ENCODE measurements around the gene SLC5A4.
A peak's percentile ranks its signal among the peaks of the same experiment; 100 is the strongest.

SLC5A4 gene

DNA sequence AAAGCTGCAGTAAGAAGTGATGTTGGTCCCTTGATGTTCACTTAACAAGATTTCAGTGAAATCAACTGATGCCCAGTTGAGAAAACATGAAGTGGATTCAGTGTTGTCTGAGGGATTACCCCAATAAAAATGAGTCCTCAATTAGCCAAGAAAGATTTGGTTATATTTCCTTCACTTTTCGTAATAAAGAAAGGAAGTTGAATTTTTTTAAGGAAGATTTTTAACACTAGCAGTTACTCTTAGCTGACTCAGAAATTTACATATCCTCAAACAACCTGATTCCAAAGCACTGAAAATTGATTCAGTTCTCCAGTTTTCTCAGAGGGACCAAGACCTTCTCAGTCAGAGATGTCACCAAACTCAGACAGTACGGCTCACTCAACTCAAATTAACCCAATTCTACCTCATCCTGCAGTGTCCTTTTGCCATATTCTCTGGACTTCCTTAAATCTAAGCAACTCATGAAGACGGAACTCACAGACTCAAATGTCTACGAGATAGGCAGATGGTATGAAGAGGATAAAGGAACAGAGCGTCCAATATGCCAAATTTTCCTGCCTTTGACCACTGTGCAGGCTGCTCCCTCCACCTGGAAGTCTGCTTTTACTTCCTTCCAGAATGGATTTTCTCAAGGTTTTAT is 22.8 kb downstream of the SLC5A4 start:
- DNase-seq (ENCODE audit: low read depth, low spot score), result no peak

DNA sequence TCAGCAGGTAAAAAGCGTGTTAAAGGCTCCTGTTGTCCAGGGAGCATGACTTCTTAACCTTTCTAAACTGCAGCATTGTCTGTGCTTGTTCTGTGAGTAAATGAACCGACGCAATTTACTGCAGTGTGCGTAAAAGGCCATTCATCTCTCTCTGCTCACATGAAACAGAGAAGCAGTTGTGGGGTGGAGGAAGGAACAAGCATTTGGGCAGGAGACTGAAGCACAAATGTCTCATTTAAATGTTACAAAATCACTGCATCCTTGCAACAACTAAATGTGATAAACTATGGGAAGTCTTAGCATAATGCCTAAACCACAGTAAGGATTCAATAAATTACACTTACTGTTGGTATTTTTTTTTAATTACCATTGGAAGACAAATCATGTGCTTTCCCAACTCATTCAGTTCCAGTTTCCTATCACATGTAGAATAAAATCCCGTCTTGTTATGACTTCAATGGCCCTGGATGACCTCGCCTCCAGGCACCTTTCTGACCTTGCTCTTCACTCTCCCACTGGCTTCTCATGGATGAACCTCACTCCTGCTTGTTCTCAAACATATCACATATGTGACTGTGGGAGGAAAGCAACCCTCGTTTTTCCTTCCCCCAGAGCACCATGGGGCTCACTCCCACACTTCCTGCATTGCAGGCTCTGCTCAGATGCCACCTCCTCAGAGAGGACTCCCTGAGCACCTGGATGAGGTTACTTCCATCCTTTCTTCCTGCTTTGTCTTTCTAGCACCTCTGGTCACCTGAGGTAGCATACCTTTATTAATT is 28.6 kb downstream of the SLC5A4 start:
- no peak for DNase-seq (ENCODE audit: low read depth, low spot score)

DNA sequence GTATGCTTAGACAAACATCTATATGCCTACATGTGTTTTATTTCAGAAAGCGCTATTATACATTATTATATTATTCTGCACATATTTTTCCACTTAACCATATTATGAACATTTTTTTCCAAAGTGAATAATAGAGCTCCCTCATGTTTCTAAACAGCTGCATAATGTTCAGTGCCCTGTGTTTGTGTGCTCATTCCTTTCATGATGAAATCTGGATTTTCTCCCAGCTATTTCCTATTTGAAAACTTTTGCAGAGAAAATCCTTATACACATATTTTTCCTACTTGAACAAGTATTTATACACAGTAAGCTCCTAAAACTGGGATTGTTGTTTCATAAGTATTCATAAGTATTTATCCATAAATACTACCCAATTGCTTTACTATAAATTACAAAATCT is 32.2 kb downstream of the SLC5A4 start:
- no peak for DNase-seq (ENCODE audit: low read depth, low spot score)

GRCh38 chr22:32219026-32219425 is 36.1 kb downstream of the SLC5A4 start:
- DNase-seq (ENCODE audit: low read depth, low spot score), result no peak

DNA sequence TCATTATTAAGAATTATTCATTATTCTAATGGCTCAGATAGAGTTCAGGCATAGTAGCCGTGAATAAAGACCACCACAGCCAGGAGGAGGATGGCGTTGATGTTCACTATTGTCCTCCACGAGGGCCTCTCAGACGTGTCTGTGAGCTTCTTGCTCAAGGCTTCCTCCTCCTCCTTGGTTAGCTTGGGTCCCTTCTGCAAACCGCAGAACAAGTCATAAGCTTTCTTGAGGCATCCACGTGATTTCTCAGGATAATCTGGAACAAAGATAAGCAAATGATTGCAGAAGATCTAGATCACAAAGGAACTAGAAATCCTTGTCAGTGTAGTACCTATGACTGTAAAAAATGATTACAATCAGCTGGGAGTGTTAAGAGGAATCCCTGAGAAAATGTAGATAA is 36.7 kb downstream of the SLC5A4 start:
- no peak for DNase-seq (ENCODE audit: low read depth, low spot score)

- DNase-seq (ENCODE audit: low read depth, low spot score), result no peak
Measured at GRCh38 chr22:32217465-32217864, 37.7 kb downstream of the SLC5A4 start.

DNA sequence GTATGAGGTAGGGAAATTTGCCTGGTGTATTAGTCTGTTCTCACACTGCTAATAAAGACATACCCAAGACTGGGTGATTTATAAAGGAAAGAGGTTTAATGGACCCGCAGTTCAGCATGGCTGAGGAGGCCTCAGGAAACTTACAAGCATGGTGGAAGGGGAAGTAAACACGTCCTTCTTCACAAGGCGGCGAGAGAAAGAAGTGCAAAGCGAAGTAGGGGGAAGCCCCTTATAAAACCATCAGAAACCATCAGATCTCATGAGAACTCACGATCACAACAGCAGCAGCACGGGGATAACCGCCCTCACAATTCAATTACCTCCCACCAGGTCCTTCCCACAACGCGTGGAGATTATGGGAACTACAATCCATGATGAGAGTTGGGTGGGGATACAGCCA is 38.2 kb downstream of the SLC5A4 start:
- no peak for DNase-seq (ENCODE audit: low read depth, low spot score)

- DNase-seq (ENCODE audit: low read depth, low spot score), result no peak
Measured at GRCh38 chr22:32211011-32211410, 44.1 kb downstream of the SLC5A4 start.

DNA sequence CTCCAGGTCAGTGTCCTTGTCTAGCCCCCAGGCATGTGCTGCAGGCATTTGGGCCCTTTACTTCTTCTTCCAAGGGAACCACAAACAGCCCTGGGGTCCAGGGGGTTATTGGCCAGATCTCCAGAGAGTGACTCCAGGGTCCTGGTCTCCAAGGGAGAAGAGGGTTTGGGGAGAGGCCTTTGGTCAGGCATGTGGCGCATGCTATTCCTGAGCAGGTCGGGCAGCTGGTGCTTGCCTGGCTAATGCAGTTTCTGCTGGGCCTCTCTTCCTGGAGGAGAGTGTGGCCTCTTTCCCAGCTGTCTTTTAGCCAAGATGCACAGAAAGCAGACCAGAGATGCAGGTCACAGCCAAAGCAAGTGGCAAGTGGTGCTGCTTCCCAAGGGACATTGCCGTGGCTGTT is 46.5 kb downstream of the SLC5A4 start:
- DNase-seq (ENCODE audit: low read depth, low spot score), result no peak

DNA sequence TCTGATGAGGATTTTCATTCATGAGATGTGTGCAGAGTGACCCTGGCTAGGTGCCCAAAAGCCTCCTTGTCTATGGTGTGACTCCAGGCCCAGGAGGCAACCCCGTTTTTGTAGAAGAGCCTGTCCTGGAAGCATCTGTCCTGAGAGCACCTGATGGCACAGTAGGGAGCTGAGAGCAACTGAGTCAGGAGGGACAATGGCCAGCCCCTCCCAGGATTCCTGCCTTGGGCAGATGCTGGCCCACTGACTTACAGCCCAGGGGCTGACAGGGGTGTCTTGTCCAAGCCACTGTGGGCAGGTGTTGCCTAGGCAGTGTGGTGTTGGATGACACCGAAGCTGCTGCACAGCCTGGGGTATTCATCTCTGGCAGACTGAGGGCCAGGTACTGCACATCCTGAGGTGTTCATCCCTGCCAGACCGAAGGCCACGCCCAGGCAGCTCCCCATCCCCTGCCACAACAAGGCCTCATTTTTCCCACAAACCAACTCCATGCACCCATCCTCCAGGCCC is 47.1 kb downstream of the SLC5A4 start:
- no peak for DNase-seq (ENCODE audit: low read depth, low spot score)

DNA sequence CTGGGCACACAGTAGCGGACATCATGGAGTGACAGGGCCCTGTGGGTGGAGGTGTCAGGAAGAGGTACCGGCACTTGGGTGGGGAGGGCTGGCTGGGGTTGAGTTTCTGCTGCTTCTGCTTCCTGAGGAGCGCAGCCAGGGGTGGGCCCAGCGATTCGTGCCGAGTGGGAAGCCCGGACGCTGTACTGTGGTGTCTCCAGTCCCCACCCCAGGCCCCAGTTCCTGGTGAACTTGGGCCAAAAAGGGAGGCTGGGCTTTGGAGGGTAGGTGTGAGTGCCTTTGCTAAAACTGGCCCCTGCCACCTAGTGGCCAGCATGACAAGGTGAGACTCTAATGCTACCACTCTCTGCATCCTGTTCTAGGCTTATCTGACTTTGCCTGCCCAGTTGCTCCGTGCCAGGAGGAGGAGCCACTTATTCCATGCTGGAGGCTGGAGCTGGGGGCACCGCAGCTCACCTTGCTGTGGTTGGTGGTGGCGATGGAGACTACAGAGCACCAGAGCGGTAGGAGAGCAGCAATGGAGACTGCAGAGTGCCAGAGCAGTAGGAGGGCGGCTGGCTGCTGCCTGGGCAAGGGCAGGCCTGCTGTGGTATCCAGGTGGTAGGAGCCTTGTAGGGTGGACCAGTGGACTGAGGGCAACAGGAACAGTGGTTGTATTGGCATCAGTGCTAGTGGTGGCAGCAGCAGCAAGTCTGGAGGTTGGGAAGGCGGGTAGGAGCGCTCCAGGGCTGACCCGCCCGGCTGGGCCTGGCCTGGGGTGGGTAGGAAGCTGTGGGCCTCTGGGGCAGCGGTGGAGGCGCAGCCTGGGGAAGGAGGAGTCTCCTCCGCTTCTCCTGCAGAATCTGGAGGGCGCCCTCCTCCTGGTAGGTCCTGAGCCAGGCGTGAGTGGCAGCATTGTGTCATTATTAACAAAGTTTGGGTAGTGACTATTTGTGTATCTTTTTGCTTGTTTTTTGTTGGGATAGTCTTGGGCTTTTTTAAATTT is 48.1 kb downstream of the SLC5A4 start:
- DNase-seq (ENCODE audit: low read depth, low spot score), result peak; percentile 64

DNA sequence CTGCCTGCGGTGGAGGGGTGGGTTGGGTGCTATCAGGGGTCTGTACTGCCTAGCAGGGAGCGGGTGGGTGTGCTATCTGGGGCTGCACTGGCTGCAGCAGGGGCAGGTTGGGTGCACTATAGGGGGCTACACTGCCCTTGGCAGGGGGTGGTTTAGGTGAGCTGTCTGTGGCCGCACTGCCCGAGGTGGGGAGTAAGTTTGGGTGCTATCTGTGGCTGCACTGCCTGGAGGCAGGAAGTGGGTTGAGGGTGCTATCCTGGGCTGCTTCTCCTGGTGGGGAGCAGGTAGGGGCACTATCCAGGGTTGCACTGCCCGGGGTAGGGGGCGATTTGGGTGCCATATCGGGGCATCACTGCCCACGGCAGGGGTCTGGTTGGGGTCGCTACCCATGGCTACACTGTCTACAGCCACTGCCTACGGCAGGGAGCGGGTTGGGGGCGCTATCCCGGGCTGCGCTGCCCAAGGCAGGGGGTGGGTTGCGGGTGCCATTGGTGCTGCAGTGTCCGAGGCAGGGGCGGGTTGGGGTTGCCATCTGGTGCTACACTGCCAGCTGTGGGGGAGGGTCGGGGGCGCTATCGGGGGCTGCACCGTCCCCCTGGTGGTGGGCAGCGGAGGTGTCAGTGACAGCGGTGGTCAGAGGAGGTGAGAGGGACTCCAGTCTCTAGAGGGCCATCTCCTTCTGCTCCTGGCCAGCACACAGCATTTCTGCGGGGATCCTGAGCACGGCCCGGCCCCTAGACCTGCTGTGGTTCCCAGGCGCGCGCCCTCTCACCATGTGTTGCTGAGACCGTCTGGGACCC is 49.0 kb downstream of the SLC5A4 start:
- DNase-seq (ENCODE audit: low read depth, low spot score), result no peak

DNA sequence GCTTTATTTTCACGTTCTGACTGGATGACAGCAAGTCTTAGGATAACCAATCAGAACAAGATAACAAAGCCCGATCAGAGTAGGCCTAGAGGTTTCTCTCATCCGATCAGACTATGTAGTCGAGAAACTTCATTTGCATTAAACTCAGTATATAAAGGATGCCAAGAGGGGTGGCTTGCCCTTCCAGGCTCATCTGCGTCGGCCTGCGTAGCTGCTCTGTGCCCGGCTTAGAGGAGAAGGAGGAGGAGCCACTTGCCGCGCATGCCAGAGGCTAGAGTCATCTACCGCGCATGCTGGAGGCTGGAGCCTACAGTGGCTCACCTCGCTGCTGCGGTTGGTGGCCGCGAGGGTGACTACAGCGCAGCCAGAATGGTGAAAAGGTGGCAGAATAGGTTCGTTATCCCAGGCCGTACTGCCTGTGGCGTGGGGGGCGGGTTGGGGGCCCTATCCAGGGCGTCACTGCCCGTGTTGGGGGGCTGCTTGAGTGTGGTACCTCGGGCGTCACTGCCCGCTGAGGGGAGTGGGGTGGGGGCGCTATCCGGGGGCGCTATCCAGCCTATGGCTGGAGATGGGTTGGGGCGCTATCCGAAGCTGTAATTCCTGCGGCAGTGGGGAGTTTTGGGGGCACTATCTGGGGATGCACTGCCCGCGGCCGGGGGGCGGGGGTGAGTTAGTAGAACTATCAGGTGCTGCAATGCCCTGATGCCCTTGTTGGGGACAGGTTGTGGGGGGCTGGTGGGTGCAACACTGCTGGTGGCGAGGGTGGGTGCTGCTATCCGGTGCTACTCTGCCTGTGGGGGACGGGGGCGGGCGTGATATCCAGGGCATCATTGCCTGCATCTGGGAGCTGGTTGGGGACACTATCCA is 50.1 kb downstream of the SLC5A4 start, which contains the start of gene RFPL2:
TSS of gene RFPL2 (minus strand) at position 218 of the 867 bp plus-strand sequence. CDS start 2,622 bp downstream, outside the sequence.
- DNase-seq (ENCODE audit: low read depth, low spot score), result peak; percentile 52

DNA sequence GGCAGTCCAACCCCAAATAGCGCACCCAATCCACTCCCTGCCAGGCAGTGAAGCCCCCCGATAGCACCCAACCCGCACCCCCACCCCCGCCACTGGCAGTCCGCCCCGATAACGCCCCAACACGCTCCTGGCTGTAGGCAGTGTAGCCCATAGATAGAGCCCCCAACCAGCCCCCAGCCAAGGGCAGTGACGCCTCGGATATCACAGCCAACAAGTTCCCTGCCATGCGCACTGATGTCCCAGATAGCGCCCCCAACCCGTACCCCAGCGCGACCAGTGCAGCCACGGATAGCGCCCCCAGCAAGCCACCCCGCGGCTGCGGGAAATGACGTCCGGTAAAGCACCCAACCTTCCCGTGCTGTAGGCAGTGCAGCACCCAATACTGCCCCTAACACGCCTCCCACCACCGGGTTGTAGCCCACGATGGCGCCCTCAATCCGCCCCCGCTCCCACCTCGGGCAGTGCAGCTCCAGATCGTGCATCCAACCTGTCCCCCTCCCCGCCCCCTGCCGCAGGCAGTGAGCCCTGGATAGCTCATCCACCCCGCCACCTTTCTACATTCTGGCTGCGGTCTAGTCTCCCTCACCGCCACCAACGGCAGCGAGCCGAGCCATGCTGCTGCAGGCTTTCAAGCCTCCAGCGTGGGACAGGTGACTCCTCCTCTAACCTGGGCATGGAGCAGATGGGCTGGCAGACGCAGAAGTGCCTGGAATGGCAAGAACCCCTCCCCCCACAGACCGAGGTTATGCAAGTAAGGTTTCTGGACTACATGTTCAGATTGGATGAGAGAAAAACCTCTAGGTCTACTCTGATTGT is 50.9 kb downstream of the SLC5A4 start:
- no peak for DNase-seq (ENCODE audit: low read depth, low spot score)

DNA sequence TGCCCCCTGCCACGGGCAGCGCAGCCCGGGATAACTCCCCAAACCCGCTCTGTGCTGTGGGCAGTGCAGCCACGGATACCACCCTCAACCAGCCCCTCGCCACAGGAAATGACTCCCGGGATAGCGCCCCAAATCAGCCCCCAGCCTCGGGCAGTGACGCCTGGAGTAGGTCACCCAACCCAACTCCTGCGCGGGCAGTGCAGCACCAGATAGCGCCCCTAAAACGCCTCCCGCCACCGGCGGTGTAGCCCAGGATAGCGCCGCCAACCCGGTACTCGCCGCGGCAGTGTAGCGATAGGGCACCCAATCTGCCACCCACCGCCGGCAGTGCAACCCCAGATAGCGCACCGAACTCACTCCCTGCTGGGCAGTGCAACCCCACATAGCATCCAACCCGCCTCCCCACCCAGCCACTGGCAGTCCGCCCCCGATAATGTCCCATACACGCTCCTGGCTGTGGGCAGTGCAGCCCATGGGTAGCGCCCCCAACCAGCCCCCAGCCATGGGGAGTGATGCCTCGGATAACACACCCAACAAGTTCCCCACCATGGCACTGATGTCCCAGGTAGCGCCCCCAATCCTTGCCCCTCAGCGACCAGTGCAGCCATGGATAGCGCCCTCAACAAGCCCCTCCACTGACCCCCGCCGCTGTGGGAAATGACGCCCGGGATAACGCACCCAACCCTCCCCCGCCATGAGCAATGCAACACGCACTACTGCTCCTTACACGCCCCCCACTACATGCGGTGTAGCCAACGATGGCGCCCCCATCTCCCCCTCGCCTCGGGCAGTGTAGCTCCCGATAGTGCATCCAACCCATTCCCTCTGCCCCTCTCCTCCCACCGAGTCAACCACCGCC is 51.7 kb downstream of the SLC5A4 start:
- DNase-seq (ENCODE audit: low read depth, low spot score), result no peak

- DNase-seq (ENCODE audit: low read depth, low spot score), result peak; percentile 23
Measured at GRCh38 chr22:32202539-32203180, 52.5 kb downstream of the SLC5A4 start.

GRCh38 chr22:32202161-32202538 is 53.0 kb downstream of the SLC5A4 start:
- no peak for DNase-seq (ENCODE audit: low read depth, low spot score)

DNA sequence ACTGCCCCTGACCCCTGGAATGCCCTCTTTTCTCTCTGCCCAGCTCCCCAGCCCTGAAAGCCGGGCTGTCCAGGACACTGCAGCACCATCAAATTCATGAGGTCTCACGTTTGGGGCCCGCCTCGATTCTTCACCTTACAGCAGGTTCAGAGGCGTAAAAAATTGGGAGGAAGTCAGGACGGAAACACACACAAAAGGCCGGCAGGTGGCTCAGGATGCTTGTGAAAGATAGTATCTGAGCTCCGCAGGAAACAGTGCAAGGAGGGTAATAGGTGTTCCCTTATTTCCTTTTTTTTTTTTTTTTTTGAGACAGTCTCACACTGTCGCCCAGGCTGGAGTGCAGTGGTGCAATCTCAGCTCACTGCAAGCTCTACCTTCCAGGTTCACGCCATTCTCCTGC is 54.4 kb downstream of the SLC5A4 start:
- DNase-seq (ENCODE audit: low read depth, low spot score), result no peak

All from iPS DF 19.7 (cell line).